GM12878 (cell line): ENCODE data around the gene PATZ1. TPM values are rescaled to one million over a fixed set of nuclear protein-coding genes. Genes with fewer than 3 reads are reported as not detected.

Source experiments
- ATAC-seq: fragments of 200-7000 bp; cut with Tn5 transposase; 3 replicates; pipeline ENCODE4 v1.9.1; 2020; ENCODE audit warnings: mild to moderate bottlenecking, moderate library complexity
- BruUV-seq: library from RNA; stranded (reverse); fragments of 400-500 nt; replicated peaks from 2 replicates; lab custom pipeline; 2021; lab: Mats Ljungman, UMichigan
- CTCF ChIA-PET: fragments of 300-600 bp; sonication (Branson Sonifier 250); formaldehyde crosslinking; extraction: SDS; loops from one replicate; lab custom pipeline; 2021; ENCODE audit warnings: inconsistent platforms; lab: Yijun Ruan, JAX
- POLR2A ChIA-PET: fragments of 350-600 bp; formaldehyde crosslinking; extraction: SDS; loops from one replicate; lab custom pipeline; 2021; ENCODE audit warnings: inconsistent platforms; lab: Charles Lee
- RAD21 ChIA-PET: fragments of 300-600 bp; sonication (Branson Sonifier 250); formaldehyde crosslinking; loops from one replicate; lab custom pipeline; 2023; ENCODE audit warnings: antibody characterized with exemption; ENCODE audit not compliant: unreplicated experiment; lab: Charles Lee
- SMC1A ChIA-PET: fragments of 300-600 bp; sonication (Branson Sonifier 250); formaldehyde crosslinking; loops from one replicate; lab custom pipeline; 2023; ENCODE audit not compliant: unreplicated experiment, uncharacterized antibody; lab: Charles Lee
- DNase-seq: peaks from one replicate; pipeline ENCODE4 v3.0.0-alpha.2; 2011; ENCODE audit warnings: low read depth, low spot score
- FAIRE-seq: peaks from 3 replicates; lab custom pipeline; 2011; peaks lifted over from hg19 to GRCh38; lab: Jason Lieb, UNC
- H2AFZ ChIP-seq: 2 replicates; pipeline ENCODE4 v1.6.0; 2011; ENCODE audit warnings: low read depth, low read length, control low read depth; ENCODE audit not compliant: control insufficient read depth
- H3K27ac ChIP-seq: 2 replicates; pipeline ENCODE4 v1.5.1; 2011; ENCODE audit warnings: control low read depth; ENCODE audit not compliant: control insufficient read depth, insufficient read depth
- H3K27me3 ChIP-seq, 2 experiments: replicated peaks in 1 of 2; 2 replicates each; pipeline versions ENCODE4 v1.6.0 to v1.6.1; 2011; ENCODE audit warnings: low read length in 1 of 2; ENCODE audit not compliant: control insufficient read depth in 2 of 2, insufficient read depth in 2 of 2
- H3K36me3 ChIP-seq, 2 experiments: 2 replicates each; pipeline ENCODE4 v1.5.1; 2011; ENCODE audit warnings: low read length in 1 of 2; ENCODE audit not compliant: control insufficient read depth in 2 of 2, insufficient read depth in 2 of 2
- H3K4me1 ChIP-seq: 2 replicates; pipeline ENCODE4 v1.6.1; 2011; ENCODE audit warnings: mild to moderate bottlenecking, low read length, moderate library complexity, mixed read lengths; ENCODE audit not compliant: control insufficient read depth, insufficient read depth
- H3K4me2 ChIP-seq: 2 replicates; pipeline ENCODE4 v1.6.0; 2011; ENCODE audit warnings: control low read depth; ENCODE audit not compliant: control insufficient read depth, insufficient read depth
- H3K4me3 ChIP-seq: fragments of 200-600 bp; sonication (generic); 2 replicates; pipeline ENCODE4 v1.5.1; 2016
- H3K79me2 ChIP-seq: 2 replicates; pipeline ENCODE4 v1.6.0; 2011; ENCODE audit warnings: low read length; ENCODE audit not compliant: control insufficient read depth, insufficient read depth
- H3K9ac ChIP-seq: 2 replicates; pipeline ENCODE4 v1.8.0; 2011; ENCODE audit warnings: low read length, control low read depth, mixed read lengths; ENCODE audit not compliant: control insufficient read depth, insufficient read depth
- H3K9me3 ChIP-seq: replicated peaks from 3 replicates; pipeline ENCODE4 v1.5.1; 2011; ENCODE audit warnings: mild to moderate bottlenecking, low read length; ENCODE audit not compliant: control insufficient read depth, insufficient read depth
- H4K20me1 ChIP-seq: 2 replicates; pipeline ENCODE4 v1.6.0; 2011; ENCODE audit not compliant: control insufficient read depth, insufficient read depth
- ASH2L ChIP-seq: fragments of 300-600, 200-600 bp; sonication (generic); IDR thresholded peaks from 2 replicates; pipeline ENCODE4 v1.6.1; 2017; ENCODE audit warnings: low read depth, mild to moderate bottlenecking, borderline replicate concordance
- BRCA1 ChIP-seq: IDR thresholded peaks from 2 replicates; pipeline ENCODE4 v1.6.1; 2011; ENCODE audit warnings: low read depth, low read length, improper control_type of control experiment
- EED ChIP-seq: sonication (generic); IDR thresholded peaks from 2 replicates; pipeline ENCODE4 v1.6.1; 2016; ENCODE audit warnings: antibody characterized with exemption, low read depth
- EGR1 ChIP-seq, 2 experiments: IDR thresholded peaks; 1 replicate in 1 of 2; 2 replicates in 1 of 2; pipeline ENCODE4 v1.6.1; 2011 to 2012; ENCODE audit warnings: low read depth in 2 of 2, low read length in 2 of 2, borderline replicate concordance in 1 of 2, mild to moderate bottlenecking in 1 of 2, moderate library complexity in 1 of 2
- FOXM1 ChIP-seq: IDR thresholded peaks from 2 replicates; pipeline ENCODE4 v1.6.1; 2012; ENCODE audit warnings: low read depth, mild to moderate bottlenecking, inconsistent platforms, low read length, moderate library complexity
- IRF5 ChIP-seq: fragments of 450-650 bp; IDR thresholded peaks from 2 replicates; pipeline ENCODE4 v1.6.1; 2017; ENCODE audit warnings: borderline replicate concordance
- KLF5 ChIP-seq: fragments of 450-650 bp; IDR thresholded peaks from 2 replicates; pipeline ENCODE4 v1.6.1; 2014; ENCODE audit warnings: mild to moderate bottlenecking; ENCODE audit not compliant: partially characterized antibody
- MEF2A ChIP-seq: IDR thresholded peaks from 2 replicates; pipeline ENCODE4 v1.6.1; 2011; ENCODE audit warnings: low read depth, mild to moderate bottlenecking, low read length, moderate library complexity; ENCODE audit not compliant: insufficient read depth
- RAD51 ChIP-seq: fragments of 450-650 bp; IDR thresholded peaks from 2 replicates; pipeline ENCODE4 v1.6.1; 2016; ENCODE audit warnings: moderate library complexity, mild to moderate bottlenecking, inconsistent platforms
- RB1 ChIP-seq: fragments of 450-650 bp; formaldehyde crosslinking; IDR thresholded peaks from 2 replicates; pipeline ENCODE4 v1.6.1; 2017; ENCODE audit warnings: mild to moderate bottlenecking, borderline replicate concordance
- SPI1 ChIP-seq: IDR thresholded peaks from 2 replicates; pipeline ENCODE4 v1.6.1; 2011; ENCODE audit warnings: low read depth, mild to moderate bottlenecking, low read length, moderate library complexity, borderline replicate concordance; ENCODE audit not compliant: insufficient read depth
- SREBF2 ChIP-seq: IDR thresholded peaks from 2 replicates; pipeline ENCODE4 v1.6.1; 2012; ENCODE audit warnings: mild to moderate bottlenecking, low read length
- TCF12 ChIP-seq: IDR thresholded peaks from 2 replicates; pipeline ENCODE4 v1.6.1; 2011; ENCODE audit warnings: low read depth, mild to moderate bottlenecking, low read length
- ZNF592 ChIP-seq: fragments of 450-650 bp; IDR thresholded peaks from 2 replicates; pipeline ENCODE4 v1.6.1; 2017; ENCODE audit warnings: mild to moderate bottlenecking, moderate library complexity
- ZNF622 ChIP-seq: fragments of 450-650 bp; IDR thresholded peaks from 2 replicates; pipeline ENCODE4 v1.6.1; 2017; ENCODE audit warnings: mild to moderate bottlenecking, inconsistent platforms
- WGBS: methylation state at CpG from one replicate; pipeline ENCODE4 v1.1.6; 2016; ENCODE audit warnings: low lambda C conversion rate; ENCODE audit not compliant: insufficient replicate concordance, insufficient coverage; ENCODE audit errors: missing lambda C conversion rate; 5-methylcytosine and 5-hydroxymethylcytosine counted together
- in situ Hi-C: fragments of 300-500 bp; cut with MboI; formaldehyde crosslinking; loops from 9 replicates; pipeline ENCODE4 v1.14.3; 2018; ENCODE audit warnings: mixed read lengths
- intact Hi-C: fragments of 100-400 bp; cut with micrococcal nuclease; formaldehyde crosslinking; loops from one replicate; pipeline ENCODE4 v1.14.2; 2022; ENCODE audit not compliant: unreplicated experiment
- polyA plus RNA-seq, 11 experiments: library from polyadenylated mRNA; depleted of rRNA in 4 of 11; unstranded in 6 of 11; stranded (reverse) in 5 of 11; fragments of >200 nt; fragmentation: Nextera tagmentation in 4 of 11; fragmentation: Illumina TruSeq in 1 of 11; extraction: Ambion mirVana in 4 of 11; extraction: Trizol in 1 of 11; gene quantifications; 1 replicate in 1 of 11; 2 replicates in 10 of 11; pipeline versions ENCODE4 v1.2.1 to v1.2.3, GENCODE V29; 2011 to 2016; ENCODE audit warnings: inconsistent platforms in 2 of 11, missing spikeins in 2 of 11, low read depth in 1 of 11
- total RNA-seq, 4 experiments: library from RNA; depleted of rRNA in 3 of 4; stranded (reverse); fragments of >200 nt in 3 of 4; fragmentation: Illumina TruSeq in 1 of 4; extraction: Trizol in 1 of 4; gene quantifications; 2 replicates each; pipeline versions ENCODE4 v1.2.1 to v1.2.3, GENCODE V29; 2013 to 2021

The PATZ1 gene
- total and polyA plus RNA-seq, 10 of the 15 experiments (the other 5 are each of a cell fraction or from before 2014, with no cell fraction given) = 3.6 to 32.7 (median 13.9) TPM

DNA sequence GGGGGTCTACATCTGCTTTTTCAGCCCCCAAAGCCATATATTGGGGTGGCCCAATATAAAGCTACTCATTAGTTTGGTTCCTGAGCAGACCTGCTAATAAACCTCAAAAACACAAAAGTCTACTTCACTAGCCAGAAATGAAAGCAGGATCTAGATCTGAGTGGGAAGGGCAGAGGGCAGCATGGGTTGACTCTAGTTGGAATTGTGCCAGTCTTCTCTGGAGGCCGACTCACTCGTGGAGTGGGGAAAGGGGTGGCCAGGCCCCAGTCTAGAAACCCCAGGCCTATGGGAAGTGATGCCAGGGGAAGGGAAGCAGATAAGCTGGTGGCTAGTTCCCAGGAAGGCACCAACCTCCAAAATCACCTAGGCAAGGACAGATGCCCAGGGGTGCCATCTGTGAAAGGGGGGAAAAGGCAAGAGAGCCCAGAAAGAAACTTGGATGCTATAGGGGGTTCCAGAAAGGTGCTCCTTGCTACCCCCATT lies 5.3 kb downstream of the PATZ1 start (continued):
- TF ChIP-seq KLF5 (no peak), SREBF2 (no peak), BRCA1 (no peak), ASH2L (no peak), TCF12 (no peak), RAD51 (no peak), EGR1 (IDR thresholded peaks at IDR 0.05; ENCODE audit: borderline replicate concordance in 1 of 2, low read depth in 2 of 2, low read length in 2 of 2) (no peak), MEF2A (no peak), SPI1 (no peak)

- H2AFZ ChIP-seq = no peak overlapping the region
- H3K4me3 ChIP-seq = no peak overlapping the region
- H3K27ac ChIP-seq = no peak overlapping the region
- no peak for ATAC-seq
- CTCF ChIA-PET = no interaction called here
- no peak for DNase-seq
- H3K36me3 ChIP-seq = peaks cover 20 to 27% of the 10 kb centered on the region in 2 experiments
- no peak overlapping the region for H3K9ac ChIP-seq
- RAD21 ChIA-PET = no interaction called here
- H3K4me1 ChIP-seq = peaks cover 16% of the 10 kb centered on the region
- H3K4me2 ChIP-seq = no peak overlapping the region
- peaks cover 5% of the 10 kb centered on the region; the same call in 1 of the 2 replicates for H4K20me1 ChIP-seq
- H3K9me3 ChIP-seq = no peaks in the 10 kb centered on the region
- WGBS = 89% methylated on average over 6 of the region's 6 CpGs
- intact Hi-C loops = no loop called here
- FAIRE-seq = no peak
- BruUV-seq = no TSS peak
- H3K79me2 ChIP-seq = peaks cover 36% of the 10 kb centered on the region
- SMC1A ChIA-PET = interaction anchor here (1.4 kb wide), 1 partner anchor 128 kb away, joined by 4 read pairs; the partner anchor contains the start of gene LIMK2
- POLR2A ChIA-PET = interaction anchor here (0.6 kb wide), 1 partner anchor 30 kb away, joined by 4 read pairs; no protein-coding TSS in a partner anchor
- H3K27me3 ChIP-seq = no peaks in the 10 kb centered on the region
- in situ Hi-C loops = no loop called here
- TF ChIP-seq ZNF592 (no peak), RB1 (no peak), IRF5 (no peak), EED (no peak), FOXM1 (no peak), ZNF622 (no peak)
Observed at GRCh38 chr22:31340360-31340759, 5.8 kb downstream of the PATZ1 start.
